ENCODE results near the gene DUSP28.

DUSP28 gene

GRCh38 chr2:240539906-240540305 lies 20.3 kb upstream of the DUSP28 start:
- no peaks in the 10 kb centered on the region for H3K79me2 ChIP-seq (ENCODE audit: low read length)
- no peaks in the 10 kb centered on the region for H4K20me1 ChIP-seq (ENCODE audit: insufficient read depth, low read length)
- TF ChIP-seq EZH2phosphoT487 (IDR thresholded peaks at IDR 0.05; ENCODE audit: low read depth) (no peak), CTCF (IDR thresholded peaks at IDR 0.05; ENCODE audit: low read depth, low read length) (no peak)
- no peak overlapping the region for H3K4me3 ChIP-seq (ENCODE audit: low read length)
- H2AFZ ChIP-seq (ENCODE audit: low read depth, low read length), result no peak overlapping the region
- H3K9me3 ChIP-seq (ENCODE audit: insufficient read depth, low read length), result no peaks in the 10 kb centered on the region
- H3K4me1 ChIP-seq (ENCODE audit: low read length), result no peaks in the 10 kb centered on the region
- peaks cover 19% of the 10 kb centered on the region for H3K36me3 ChIP-seq (replicated peaks; ENCODE audit: low read depth, low read length)
- no peak overlapping the region for H3K4me2 ChIP-seq (ENCODE audit: low read length)
- H3K27ac ChIP-seq (ENCODE audit: low read length), result no peak overlapping the region
- no peaks in the 10 kb centered on the region for H3K27me3 ChIP-seq (ENCODE audit: low read depth, low read length)
- H3K9ac ChIP-seq (ENCODE audit: low read length), result no peak overlapping the region

GRCh38 chr2:240551288-240551687 lies 8.9 kb upstream of the DUSP28 start:
- peaks cover 37% of the 10 kb centered on the region for H3K36me3 ChIP-seq (replicated peaks; ENCODE audit: low read depth, low read length)
- H3K4me1 ChIP-seq (ENCODE audit: low read length), result no peaks in the 10 kb centered on the region
- peaks cover 16% of the 10 kb centered on the region; the same call in 1 of the 2 replicates for H3K79me2 ChIP-seq (ENCODE audit: low read length)
- H3K9ac ChIP-seq (ENCODE audit: low read length), result no peak overlapping the region
- H2AFZ ChIP-seq (ENCODE audit: low read depth, low read length), result no peak overlapping the region
- no peak for TF ChIP-seq CTCF (IDR thresholded peaks at IDR 0.05; ENCODE audit: low read depth, low read length)
- TF ChIP-seq EZH2phosphoT487 (IDR thresholded peaks at IDR 0.05; ENCODE audit: low read depth), result no peak
- H3K4me2 ChIP-seq (ENCODE audit: low read length), result no peak overlapping the region
- 0 out of 2 replicates have a peak, but pooled peaks cover under 1% of the 10 kb centered on the region for H4K20me1 ChIP-seq (ENCODE audit: insufficient read depth, low read length)
- H3K27me3 ChIP-seq (ENCODE audit: low read depth, low read length), result no peaks in the 10 kb centered on the region
- no peak overlapping the region for H3K27ac ChIP-seq (ENCODE audit: low read length)
- no peak overlapping the region for H3K4me3 ChIP-seq (ENCODE audit: low read length)
- H3K9me3 ChIP-seq (ENCODE audit: insufficient read depth, low read length), result no peaks in the 10 kb centered on the region

- Histone ChIP-seq H3K9ac (ENCODE audit: low read length) (no peak overlapping the region), H3K27me3 (ENCODE audit: low read depth, low read length) (no peaks in the 10 kb centered on the region), H3K79me2 (ENCODE audit: low read length) (peaks cover 21% of the 10 kb centered on the region), H3K4me3 (ENCODE audit: low read length) (no peak overlapping the region), H3K27ac (ENCODE audit: low read length) (no peak overlapping the region), H3K9me3 (ENCODE audit: insufficient read depth, low read length) (no peaks in the 10 kb centered on the region), H3K4me1 (ENCODE audit: low read length) (no peaks in the 10 kb centered on the region), H2AFZ (ENCODE audit: low read depth, low read length) (no peak overlapping the region), H3K4me2 (ENCODE audit: low read length) (no peak overlapping the region), H3K36me3 (replicated peaks; ENCODE audit: low read depth, low read length) (peaks cover 37% of the 10 kb centered on the region), H4K20me1 (ENCODE audit: insufficient read depth, low read length) (0 out of 2 replicates have a peak, but pooled peaks cover 5% of the 10 kb centered on the region)
- no peak for TF ChIP-seq EZH2phosphoT487 (IDR thresholded peaks at IDR 0.05; ENCODE audit: low read depth)
Observed at GRCh38 chr2:240551811-240552210, 8.3 kb upstream of the DUSP28 start.

- H4K20me1 ChIP-seq (ENCODE audit: insufficient read depth, low read length), result peaks cover 5% of the 10 kb centered on the region; the same call in 1 of the 2 replicates
- no peak overlapping the region for H3K9ac ChIP-seq (ENCODE audit: low read length)
- TF ChIP-seq CTCF (IDR thresholded peaks at IDR 0.05; ENCODE audit: low read depth, low read length) (no peak), EZH2phosphoT487 (IDR thresholded peaks at IDR 0.05; ENCODE audit: low read depth) (no peak)
- peaks cover 43% of the 10 kb centered on the region for H3K79me2 ChIP-seq (ENCODE audit: low read length)
- H3K4me1 ChIP-seq (ENCODE audit: low read length), result peaks cover 1% of the 10 kb centered on the region
- H3K4me2 ChIP-seq (ENCODE audit: low read length), result no peak overlapping the region
- H3K27me3 ChIP-seq (ENCODE audit: low read depth, low read length), result no peaks in the 10 kb centered on the region
- no peaks in the 10 kb centered on the region for H3K9me3 ChIP-seq (ENCODE audit: insufficient read depth, low read length)
- no peak overlapping the region for H3K27ac ChIP-seq (ENCODE audit: low read length)
- H3K4me3 ChIP-seq (ENCODE audit: low read length), result no peak overlapping the region
- H2AFZ ChIP-seq (ENCODE audit: low read depth, low read length), result no peak overlapping the region
- H3K36me3 ChIP-seq (replicated peaks; ENCODE audit: low read depth, low read length), result peaks cover 46% of the 10 kb centered on the region
Observed at GRCh38 chr2:240553956-240554480, 6.1 kb upstream of the DUSP28 start.

All from OCI-LY3 (cell line).